Globus pallidus (tissue), 1 donor: ENCODE data around the gene RNASE2.
"Not testable (repeated sequence)": the region's sequence is repeated elsewhere in the genome, so short reads cannot be mapped to it uniquely, and the experiment has no call there.

Source experiments
- DNase-seq: peaks from one replicate; pipeline ENCODE4 v3.0.0-alpha.2; 2015; ENCODE audit warnings: low spot score

RNASE2 gene

DNA sequence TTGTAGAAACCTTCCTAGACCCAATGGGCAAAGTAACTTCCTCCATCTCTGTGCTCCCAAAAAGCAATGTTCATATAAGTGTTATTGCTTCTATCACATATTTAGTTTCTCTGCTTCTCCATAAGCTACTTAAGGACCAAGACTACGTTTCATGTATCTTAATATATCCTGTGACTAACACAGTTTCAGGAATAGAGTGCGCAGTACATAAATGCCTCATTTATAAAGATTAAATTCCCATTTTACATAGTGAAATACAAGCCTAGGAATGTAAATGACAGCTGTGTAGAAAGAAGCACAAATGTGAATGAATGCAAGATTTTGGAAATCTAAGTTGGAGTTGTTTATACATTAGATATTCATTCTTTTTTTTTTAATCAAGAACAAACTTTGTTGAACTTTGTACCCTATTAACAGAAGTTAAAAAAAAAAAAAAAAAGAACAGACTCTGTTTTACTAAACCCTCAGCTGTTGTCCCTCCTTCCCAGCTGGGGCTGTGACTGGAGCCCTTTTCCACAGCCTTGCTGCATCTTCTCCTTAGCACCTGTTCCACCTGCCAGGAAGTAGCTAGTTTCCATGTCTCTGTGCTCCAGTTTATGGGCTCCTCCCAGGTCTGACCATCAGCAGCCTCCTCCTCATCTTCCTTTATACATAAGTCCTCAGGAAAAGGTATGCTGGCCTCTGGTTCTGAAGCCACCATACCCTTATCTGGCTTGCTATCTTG, 27.5 kb downstream of the RNASE2 start:
- no peak for DNase-seq

DNA sequence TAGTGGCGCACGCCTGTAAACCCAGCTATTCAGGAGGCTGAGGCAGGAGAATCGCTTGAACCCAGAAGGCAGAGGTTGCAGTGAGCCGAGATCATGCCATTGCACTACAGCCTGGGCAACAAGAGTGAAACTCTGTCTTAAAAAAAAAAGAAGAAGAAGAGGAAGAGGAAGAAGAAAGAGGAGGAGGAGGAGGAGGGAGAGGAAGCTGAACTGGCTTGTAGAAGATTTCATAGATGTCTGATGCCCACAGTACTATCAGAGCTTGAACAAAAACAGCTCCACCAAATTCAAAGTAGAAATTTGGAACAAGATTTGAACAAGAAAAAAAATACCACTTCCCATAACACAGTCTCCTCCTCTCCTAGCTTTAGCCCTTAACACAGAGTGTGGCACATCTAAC, 30.4 kb downstream of the RNASE2 start:
- not testable (repeated sequence) for DNase-seq

DNA sequence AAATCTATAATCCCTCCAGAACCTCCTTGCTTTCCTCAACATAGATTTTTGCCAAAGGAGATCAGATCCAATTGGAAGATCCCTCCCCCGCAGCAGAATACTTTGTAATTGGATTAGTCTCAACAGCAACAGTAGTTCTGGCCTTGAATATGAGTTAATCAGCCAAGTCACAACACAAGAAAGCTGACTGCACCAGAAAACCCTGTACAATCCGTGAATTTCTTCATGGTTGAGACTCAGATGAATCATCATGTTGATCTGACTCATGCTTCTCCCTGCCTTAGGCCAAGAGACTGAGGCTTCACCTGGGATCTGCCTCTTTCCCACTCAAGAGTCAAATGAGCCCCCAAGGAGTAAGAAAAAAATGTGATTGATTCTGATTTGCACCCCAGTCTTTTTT, 31.5 kb downstream of the RNASE2 start:
- DNase-seq: no peak

DNA sequence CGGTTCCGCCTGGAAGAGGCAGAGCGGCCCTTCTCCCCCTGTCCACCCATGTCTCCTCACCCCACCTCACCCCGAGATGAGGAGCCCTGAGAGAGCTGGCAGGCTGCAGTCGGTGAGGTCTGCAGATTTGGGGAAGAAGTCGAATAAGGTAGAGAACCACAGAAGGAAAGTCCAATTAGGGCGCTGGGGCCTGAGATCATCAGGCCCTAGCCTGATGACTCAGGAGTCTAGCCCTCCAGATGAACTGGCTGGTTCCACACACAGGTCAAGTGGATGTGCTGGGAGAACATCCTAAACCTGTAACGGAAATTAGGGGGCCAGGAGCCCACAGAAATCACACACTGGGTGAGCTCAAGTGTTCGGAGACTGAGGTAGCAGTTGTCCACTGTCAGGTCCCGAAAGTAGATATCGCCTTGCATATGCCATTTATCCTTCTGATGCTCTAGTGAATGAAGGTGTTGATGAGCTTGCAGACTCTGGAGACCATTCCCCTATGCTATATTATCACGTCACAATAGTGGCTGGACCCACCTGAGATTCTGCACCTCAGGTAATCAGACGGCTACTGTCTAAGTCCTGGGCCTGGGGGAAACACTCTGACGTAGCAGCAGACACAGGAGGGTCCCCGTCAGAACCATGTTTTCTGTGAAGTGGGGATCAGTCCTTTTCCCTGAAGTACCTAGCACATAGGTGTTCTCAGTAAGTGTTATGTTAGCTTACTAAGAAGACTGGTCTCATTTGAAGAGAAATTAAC, 33.6 kb downstream of the RNASE2 start:
- peak; percentile 11 for DNase-seq

DNA sequence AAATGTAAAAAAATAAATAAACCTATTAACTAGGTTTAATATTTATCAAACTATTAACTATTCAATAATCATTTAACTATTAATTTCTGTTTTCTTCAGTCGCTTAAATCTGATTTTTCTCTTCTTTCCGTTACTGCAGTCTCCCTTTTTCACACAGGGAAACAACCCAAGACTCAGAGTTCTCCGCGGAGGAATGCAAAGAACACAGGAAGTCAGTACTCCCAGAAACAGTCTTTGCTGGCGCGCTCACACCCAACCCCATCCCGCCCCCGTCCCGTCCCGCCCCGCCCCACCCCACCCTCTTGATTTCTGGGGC, 34.1 kb downstream of the RNASE2 start:
- no peak for DNase-seq

DNA sequence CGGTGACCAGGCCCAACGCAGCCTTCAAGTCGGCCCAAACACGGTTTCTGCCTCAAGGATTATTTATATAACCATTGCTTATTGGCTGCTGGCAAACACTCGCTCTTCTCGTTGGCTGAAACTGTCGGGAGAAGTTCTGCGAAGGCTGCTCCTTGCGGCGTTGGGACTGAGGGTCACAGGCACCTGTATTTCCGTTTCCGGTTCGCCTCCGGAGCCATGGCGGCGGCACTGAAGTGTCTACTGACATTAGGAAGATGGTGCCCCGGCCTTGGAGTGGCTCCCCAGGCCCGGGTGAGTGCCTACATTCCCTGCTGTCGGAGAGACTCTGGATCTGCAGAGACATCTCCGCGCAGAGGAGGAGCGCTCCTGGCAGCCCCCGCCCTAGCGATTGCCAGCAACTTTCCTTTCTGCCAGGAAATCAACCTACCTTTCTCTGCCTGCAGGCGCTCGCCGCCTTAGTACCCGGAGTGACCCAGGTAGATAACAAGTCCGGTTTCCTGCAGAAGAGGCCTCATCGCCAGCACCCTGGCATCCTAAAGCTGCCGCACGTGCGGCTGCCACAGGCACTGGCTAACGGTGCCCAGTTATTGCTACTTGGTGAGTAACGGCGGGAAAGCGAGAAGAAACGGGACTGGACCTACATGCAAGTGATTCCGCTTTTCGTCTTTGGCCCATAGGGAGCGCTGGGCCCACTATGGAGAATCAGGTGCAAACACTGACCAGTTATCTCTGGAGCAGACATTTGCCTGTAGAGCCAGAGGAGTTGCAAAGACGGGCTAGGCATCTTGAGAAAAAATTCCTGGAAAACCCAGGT, 34.7 kb downstream of the RNASE2 start, which contains the start of gene METTL17:
Gene METTL17 (plus strand): TSS at position 194 of the 814 bp plus-strand sequence. CDS start 23 bp downstream, at position 217.
- DNase-seq: peak; percentile 94

DNA sequence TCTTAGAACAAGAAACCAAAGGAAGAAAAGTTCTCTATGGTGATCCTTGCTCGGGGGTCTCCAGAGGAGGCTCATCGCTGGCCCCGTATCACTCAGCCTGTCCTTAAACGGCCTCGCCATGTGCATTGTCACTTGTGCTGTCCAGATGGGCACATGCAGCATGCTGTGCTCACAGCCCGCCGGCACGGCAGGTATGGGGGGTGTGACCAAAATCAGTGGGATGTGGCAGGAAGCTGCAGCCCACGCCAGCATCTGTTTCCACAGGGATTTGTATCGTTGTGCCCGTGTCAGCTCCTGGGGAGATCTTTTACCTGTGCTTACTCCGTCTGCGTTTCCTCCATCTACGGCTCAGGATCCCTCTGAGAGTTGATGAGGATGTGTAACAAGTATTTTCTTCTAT, 41.2 kb downstream of the RNASE2 start:
- no peak for DNase-seq

DNA sequence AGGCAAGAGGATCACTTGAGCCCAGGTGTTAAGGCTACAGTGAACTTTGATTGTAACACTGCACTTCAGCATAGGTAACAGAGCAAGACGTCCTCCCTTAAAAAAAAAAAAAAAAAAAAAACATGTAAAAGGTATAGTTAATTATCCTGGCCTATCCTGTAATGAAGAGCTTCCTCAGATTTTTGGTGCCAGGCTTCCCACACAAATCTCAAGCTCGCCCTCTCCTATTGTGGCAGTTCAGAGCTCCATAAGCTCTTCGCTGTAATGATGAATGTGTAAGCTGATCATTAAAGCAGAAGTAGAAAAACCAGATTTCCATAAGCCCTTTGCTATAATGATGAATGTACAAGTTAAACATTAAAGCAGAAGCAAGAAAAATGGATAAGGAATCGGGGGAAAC, 41.8 kb downstream of the RNASE2 start:
- DNase-seq: no peak

DNA sequence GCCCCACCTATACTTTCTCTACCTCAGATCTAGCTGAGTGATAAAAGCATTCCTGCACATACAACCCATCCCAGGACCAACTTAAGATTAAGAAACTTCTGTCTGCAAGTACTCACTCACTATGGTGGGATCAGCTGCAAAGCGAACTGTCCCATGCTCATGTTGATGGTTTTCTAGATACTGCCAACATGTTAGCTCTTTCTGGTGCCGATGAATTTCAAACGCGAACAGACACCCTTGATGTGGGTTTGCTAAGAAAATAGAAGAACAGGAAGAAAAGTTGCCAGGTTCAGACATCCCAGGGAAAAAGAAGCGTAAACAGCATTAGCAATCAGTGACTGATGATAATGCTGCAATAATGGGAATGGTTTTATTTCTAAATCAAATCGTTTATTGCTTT, 42.3 kb downstream of the RNASE2 start:
- DNase-seq: no peak

DNA sequence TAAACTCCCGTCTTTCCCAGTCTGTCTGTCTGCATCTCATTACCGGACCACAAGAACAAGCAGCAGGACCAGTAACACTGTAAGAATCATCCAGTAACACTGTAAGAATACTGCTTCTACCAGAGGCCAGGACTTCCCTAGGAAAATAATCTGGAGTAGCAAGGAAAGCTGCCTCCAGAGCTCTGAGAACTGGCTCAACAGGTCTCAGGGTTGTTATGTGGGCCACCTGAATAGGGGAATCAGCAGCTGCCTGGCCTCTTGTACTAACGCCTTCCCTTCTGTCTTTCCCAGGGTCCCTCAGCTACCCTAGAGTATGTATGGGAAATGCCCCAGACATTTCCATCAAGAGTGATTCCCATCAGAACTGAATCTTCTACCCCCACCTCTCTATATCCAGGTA, 42.9 kb downstream of the RNASE2 start:
- DNase-seq: no peak

DNA sequence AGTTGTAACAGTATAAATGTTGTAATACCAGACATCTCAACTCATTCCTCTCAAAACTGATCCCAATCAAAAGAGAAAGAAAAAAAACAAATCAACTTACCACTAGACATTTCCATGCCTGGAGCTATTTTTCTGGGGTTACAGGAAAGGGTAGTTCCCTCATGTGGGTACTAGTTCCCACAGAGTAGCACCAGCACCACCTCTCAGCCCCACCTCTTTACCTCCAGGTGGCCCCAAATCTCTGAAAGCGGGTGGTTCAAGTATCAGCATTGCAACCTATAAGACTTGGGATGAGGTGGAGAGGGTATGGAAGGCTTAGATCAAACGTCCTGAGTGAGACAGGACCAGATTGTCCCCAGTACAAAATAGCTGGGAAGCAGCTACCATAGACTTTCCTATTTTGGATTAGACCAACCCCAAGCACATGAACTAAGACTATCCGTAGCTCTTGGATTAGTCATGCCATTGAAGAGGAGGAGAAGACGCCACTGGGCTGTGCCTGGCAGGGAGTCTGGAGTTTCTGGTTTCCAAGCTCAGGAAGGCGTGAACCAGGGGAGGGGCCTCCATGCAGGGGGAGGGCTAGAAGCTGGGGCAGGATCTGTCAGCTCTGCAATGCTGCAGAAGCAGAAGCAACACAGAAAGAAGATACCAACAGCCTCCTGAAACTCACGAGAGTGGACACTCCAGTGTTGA, 43.5 kb downstream of the RNASE2 start, which contains the start of gene SLC39A2:
Gene SLC39A2 (plus strand): TSS at position 620 of the 693 bp plus-strand sequence. CDS start 154 bp downstream, outside the sequence.
- no peak for DNase-seq

DNA sequence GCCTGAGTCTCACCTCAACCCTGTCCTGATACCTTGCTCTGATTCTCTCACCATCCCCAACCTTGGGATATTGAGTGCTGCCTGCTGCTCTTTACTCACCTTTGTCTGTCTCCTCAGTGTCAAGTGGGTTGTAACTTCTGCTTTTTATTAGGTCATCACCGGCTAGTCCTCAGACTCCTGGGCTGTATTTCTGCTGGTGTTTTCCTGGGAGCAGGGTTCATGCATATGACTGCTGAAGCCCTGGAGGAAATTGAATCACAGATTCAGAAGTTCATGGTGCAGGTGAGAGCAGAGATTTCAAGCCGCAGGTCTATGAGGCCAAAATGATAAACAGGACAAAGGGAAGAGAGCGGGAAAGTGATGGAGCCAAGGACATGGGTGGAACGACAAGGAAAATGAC, 44.3 kb downstream of the RNASE2 start:
- no peak for DNase-seq

DNA sequence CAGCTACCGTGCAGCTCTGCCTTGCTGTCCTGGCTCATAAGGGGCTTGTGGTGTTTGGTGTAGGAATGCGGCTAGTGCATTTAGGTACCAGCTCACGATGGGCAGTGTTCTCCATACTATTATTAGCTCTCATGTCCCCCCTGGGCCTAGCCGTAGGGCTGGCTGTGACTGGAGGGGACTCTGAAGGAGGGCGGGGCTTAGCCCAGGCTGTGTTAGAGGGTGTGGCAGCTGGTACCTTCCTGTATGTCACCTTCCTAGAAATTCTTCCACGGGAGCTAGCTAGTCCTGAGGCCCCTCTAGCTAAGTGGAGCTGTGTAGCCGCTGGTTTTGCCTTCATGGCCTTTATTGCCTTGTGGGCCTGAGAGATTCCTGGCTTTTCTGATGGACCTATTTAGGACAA, 45.9 kb downstream of the RNASE2 start:
- no peak for DNase-seq

DNA sequence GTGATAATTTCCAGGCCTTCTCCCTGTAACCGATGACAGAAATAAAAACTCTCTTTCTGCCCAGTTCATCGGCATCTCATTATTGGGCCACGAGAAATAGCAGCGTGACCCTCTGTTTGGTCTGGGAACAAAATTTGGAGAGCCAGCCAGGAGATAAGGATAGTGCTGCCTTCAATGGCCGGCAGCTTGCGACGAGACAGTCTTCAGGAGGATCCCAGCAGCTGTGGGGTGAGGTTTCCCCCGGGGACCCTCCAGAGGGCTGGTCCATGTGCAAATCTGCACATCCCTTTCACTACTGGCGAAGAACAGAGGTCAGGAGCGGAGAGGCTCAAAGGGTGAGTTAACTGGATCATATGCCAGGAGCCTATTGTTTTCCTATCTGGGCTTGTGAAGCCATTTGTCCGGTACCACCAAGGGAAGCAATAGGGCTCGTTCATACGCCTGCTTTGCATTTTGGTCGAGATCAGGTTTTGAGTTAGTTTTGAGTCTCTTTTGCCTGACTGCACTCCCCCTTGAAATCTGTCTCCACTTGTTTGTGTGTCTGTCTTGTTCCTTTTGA, 48.6 kb downstream of the RNASE2 start:
- DNase-seq: no peak
